Ovary (tissue), 3 donors: ENCODE measurements around the gene RMND5B.

Experiments used
- POLR2A ChIP-seq: fragments of 450-650 bp; IDR thresholded peaks from one replicate; pipeline ENCODE4 v1.6.1; 2017; ENCODE audit warnings: antibody characterized with exemption, mild to moderate bottlenecking, moderate library complexity
- TF ChIP-seq, protein P1 (sequence below), 3 donors: fragments of 450-650 bp in 2 of 3; fragments of 200-600 bp in 1 of 3; IDR thresholded peaks; one replicate each; pipeline versions ENCODE4 v1.5.1 to v1.8.0; 2016 to 2022; ENCODE audit warnings: antibody characterized with exemption in 3 of 3, mild to moderate bottlenecking in 1 of 3
- donor health status: DM: no; HTN: no; CAD: no.

GRCh38 chr5:178129296-178129695, 1.5 kb upstream of the RMND5B start:
- TF ChIP-seq POLR2A: no peak
- TF ChIP-seq, protein P1, sequence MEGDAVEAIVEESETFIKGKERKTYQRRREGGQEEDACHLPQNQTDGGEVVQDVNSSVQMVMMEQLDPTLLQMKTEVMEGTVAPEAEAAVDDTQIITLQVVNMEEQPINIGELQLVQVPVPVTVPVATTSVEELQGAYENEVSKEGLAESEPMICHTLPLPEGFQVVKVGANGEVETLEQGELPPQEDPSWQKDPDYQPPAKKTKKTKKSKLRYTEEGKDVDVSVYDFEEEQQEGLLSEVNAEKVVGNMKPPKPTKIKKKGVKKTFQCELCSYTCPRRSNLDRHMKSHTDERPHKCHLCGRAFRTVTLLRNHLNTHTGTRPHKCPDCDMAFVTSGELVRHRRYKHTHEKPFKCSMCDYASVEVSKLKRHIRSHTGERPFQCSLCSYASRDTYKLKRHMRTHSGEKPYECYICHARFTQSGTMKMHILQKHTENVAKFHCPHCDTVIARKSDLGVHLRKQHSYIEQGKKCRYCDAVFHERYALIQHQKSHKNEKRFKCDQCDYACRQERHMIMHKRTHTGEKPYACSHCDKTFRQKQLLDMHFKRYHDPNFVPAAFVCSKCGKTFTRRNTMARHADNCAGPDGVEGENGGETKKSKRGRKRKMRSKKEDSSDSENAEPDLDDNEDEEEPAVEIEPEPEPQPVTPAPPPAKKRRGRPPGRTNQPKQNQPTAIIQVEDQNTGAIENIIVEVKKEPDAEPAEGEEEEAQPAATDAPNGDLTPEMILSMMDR (IDR thresholded peaks at IDR 0.05): no peak
